ENCODE results near the gene NRDE2.

DNA sequence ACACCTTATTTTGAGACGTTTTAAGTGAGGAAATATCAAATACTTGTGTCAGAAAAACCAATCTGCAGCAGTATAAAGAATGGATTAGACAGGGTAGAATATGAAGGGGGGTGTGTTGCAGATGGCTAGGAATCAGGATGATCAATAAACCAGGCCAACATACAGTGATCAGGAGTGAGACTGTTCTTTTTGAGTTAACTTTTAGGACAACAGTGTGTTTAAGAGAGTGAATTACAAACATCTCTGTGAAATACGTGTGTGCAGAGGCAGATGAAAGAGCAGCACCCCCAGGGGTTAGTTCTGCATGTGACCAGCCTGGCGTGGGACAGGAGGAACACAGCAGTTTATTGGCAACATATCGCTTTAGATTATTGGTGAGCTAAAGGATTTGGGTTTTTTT is 10.6 kb upstream of the NRDE2 start:
- TF ChIP-seq GATA1 (IDR thresholded peaks at IDR 0.05; ENCODE audit: low read depth, low read length): no peak
- no peak for TF ChIP-seq POLR2A (IDR thresholded peaks at IDR 0.05; ENCODE audit: low read length)
